ENCODE measurements around the gene SLC12A4.

The SLC12A4 gene

GRCh38 chr16:67902831-67903230, 65.6 kb downstream of the SLC12A4 start:
- H3K4me3 ChIP-seq (ENCODE audit: low read depth, low read length): no peak overlapping the region
- TF ChIP-seq, protein P1, sequence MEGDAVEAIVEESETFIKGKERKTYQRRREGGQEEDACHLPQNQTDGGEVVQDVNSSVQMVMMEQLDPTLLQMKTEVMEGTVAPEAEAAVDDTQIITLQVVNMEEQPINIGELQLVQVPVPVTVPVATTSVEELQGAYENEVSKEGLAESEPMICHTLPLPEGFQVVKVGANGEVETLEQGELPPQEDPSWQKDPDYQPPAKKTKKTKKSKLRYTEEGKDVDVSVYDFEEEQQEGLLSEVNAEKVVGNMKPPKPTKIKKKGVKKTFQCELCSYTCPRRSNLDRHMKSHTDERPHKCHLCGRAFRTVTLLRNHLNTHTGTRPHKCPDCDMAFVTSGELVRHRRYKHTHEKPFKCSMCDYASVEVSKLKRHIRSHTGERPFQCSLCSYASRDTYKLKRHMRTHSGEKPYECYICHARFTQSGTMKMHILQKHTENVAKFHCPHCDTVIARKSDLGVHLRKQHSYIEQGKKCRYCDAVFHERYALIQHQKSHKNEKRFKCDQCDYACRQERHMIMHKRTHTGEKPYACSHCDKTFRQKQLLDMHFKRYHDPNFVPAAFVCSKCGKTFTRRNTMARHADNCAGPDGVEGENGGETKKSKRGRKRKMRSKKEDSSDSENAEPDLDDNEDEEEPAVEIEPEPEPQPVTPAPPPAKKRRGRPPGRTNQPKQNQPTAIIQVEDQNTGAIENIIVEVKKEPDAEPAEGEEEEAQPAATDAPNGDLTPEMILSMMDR (IDR thresholded peaks at IDR 0.05; ENCODE audit: insufficient read depth, low read depth, low read length, missing control alignments): no peak
- DNase-seq (ENCODE audit: low read depth): no peak

- TF ChIP-seq, protein P1 (IDR thresholded peaks at IDR 0.05; ENCODE audit: insufficient read depth, low read depth, low read length, missing control alignments): no peak
- H3K4me3 ChIP-seq (ENCODE audit: low read depth, low read length): no peak overlapping the region
- no peak for DNase-seq (ENCODE audit: low read depth)
These were observed 66.7 kb downstream of the SLC12A4 start for GRCh38 chr16:67901734-67902133.

- H3K4me3 ChIP-seq (ENCODE audit: low read depth, low read length): no peak overlapping the region
- TF ChIP-seq, protein P1 (IDR thresholded peaks at IDR 0.05; ENCODE audit: insufficient read depth, low read depth, low read length, missing control alignments): no peak
- DNase-seq (ENCODE audit: low read depth): no peak
These were observed 71.2 kb downstream of the SLC12A4 start for GRCh38 chr16:67897231-67897630.

- DNase-seq (ENCODE audit: low read depth): peak; percentile 37
These were observed 74.6 kb downstream of the SLC12A4 start for GRCh38 chr16:67893743-67894399.

More at GRCh38 chr16:67893743-67894399, 74.6 kb downstream of the SLC12A4 start:
- TF ChIP-seq, protein P1 (IDR thresholded peaks at IDR 0.05; ENCODE audit: insufficient read depth, low read depth, low read length, missing control alignments): no peak
- peak overlapping the region; percentile 70 for H3K4me3 ChIP-seq (ENCODE audit: low read depth, low read length)
